Activated naive CD8-positive, alpha-beta T cell treated with anti-CD3 and anti-CD28 coated beads for 36 hours (primary cell): ENCODE data around the gene DNAJC15. TPM values are rescaled to one million over a fixed set of nuclear protein-coding genes. Genes with fewer than 3 reads are reported as not detected.
A peak's percentile ranks its signal among the peaks of the same experiment; 100 is the strongest.

Experiments
- DNase-seq: peaks from one replicate; pipeline ENCODE4 v3.0.0; 2021
- H3K27ac Mint-ChIP-seq: one replicate; pipeline ENCODE4 v1.8.0; 2022; ENCODE audit warnings: mild to moderate bottlenecking, moderate library complexity, mixed read lengths
- H3K27me3 Mint-ChIP-seq: one replicate; pipeline ENCODE4 v1.8.0; 2022; ENCODE audit warnings: mild to moderate bottlenecking, mixed read lengths
- H3K36me3 Mint-ChIP-seq: one replicate; pipeline ENCODE4 v1.8.0; 2021; ENCODE audit warnings: mild to moderate bottlenecking, mixed read lengths
- H3K4me1 Mint-ChIP-seq: one replicate; pipeline ENCODE4 v1.8.0; 2021; ENCODE audit warnings: mixed read lengths
- H3K4me3 Mint-ChIP-seq: one replicate; pipeline ENCODE4 v1.8.0; 2022; ENCODE audit warnings: mild to moderate bottlenecking, moderate library complexity, mixed read lengths
- H3K9me3 Mint-ChIP-seq: one replicate; pipeline ENCODE4 v1.8.0; 2022; ENCODE audit warnings: mixed read lengths
- total RNA-seq, 2 experiments: library from RNA; stranded (reverse); gene quantifications; one replicate each; pipeline ENCODE4 v1.2.3, GENCODE V29; 2021

Gene DNAJC15
- total RNA-seq, 2 experiments from 2014 or later: 13.6 to 13.9 TPM

- no peak overlapping the region for H3K4me3 Mint-ChIP-seq
- H3K9me3 Mint-ChIP-seq: no peaks in the 10 kb centered on the region
- no peak for DNase-seq
- no peak overlapping the region for H3K27ac Mint-ChIP-seq
- H3K4me1 Mint-ChIP-seq: peaks cover 55% of the 10 kb centered on the region
- H3K27me3 Mint-ChIP-seq: no peaks in the 10 kb centered on the region
- peaks cover 3% of the 10 kb centered on the region for H3K36me3 Mint-ChIP-seq
These were observed 28.5 kb upstream of the DNAJC15 start for GRCh38 chr13:42994878-42995277.

GRCh38 chr13:42996584-42996983 is 26.8 kb upstream of the DNAJC15 start:
- Mint-ChIP-seq H3K4me1 (peaks cover 40% of the 10 kb centered on the region), H3K36me3 (no peaks in the 10 kb centered on the region), H3K27ac (peak overlapping the region; percentile 63), H3K9me3 (no peaks in the 10 kb centered on the region), H3K27me3 (no peaks in the 10 kb centered on the region), H3K4me3 (no peak overlapping the region)
- no peak for DNase-seq

GRCh38 chr13:42997381-42997780 is 26.0 kb upstream of the DNAJC15 start:
- DNase-seq: no peak
- no peak overlapping the region for H3K4me3 Mint-ChIP-seq
- H3K27ac Mint-ChIP-seq: peak overlapping the region; percentile 63
- peaks cover 38% of the 10 kb centered on the region for H3K4me1 Mint-ChIP-seq
- no peaks in the 10 kb centered on the region for H3K9me3 Mint-ChIP-seq
- no peaks in the 10 kb centered on the region for H3K36me3 Mint-ChIP-seq
- H3K27me3 Mint-ChIP-seq: no peaks in the 10 kb centered on the region

GRCh38 chr13:42999491-42999890 is 23.9 kb upstream of the DNAJC15 start:
- H3K9me3 Mint-ChIP-seq: no peaks in the 10 kb centered on the region
- H3K4me1 Mint-ChIP-seq: peaks cover 25% of the 10 kb centered on the region
- no peak overlapping the region for H3K4me3 Mint-ChIP-seq
- H3K27ac Mint-ChIP-seq: no peak overlapping the region
- H3K27me3 Mint-ChIP-seq: no peaks in the 10 kb centered on the region
- DNase-seq: no peak
- H3K36me3 Mint-ChIP-seq: no peaks in the 10 kb centered on the region

- no peak for DNase-seq
- H3K4me3 Mint-ChIP-seq: no peak overlapping the region
- H3K9me3 Mint-ChIP-seq: no peaks in the 10 kb centered on the region
- no peaks in the 10 kb centered on the region for H3K27me3 Mint-ChIP-seq
- peaks cover 21% of the 10 kb centered on the region for H3K4me1 Mint-ChIP-seq
- no peaks in the 10 kb centered on the region for H3K36me3 Mint-ChIP-seq
- no peak overlapping the region for H3K27ac Mint-ChIP-seq
These were observed 22.7 kb upstream of the DNAJC15 start for GRCh38 chr13:43000676-43001075.

GRCh38 chr13:43002021-43002420 is 21.4 kb upstream of the DNAJC15 start:
- no peak overlapping the region for H3K4me3 Mint-ChIP-seq
- no peaks in the 10 kb centered on the region for H3K36me3 Mint-ChIP-seq
- no peaks in the 10 kb centered on the region for H3K27me3 Mint-ChIP-seq
- no peak overlapping the region for H3K27ac Mint-ChIP-seq
- no peak for DNase-seq
- no peaks in the 10 kb centered on the region for H3K9me3 Mint-ChIP-seq
- H3K4me1 Mint-ChIP-seq: peaks cover 8% of the 10 kb centered on the region

- H3K36me3 Mint-ChIP-seq: no peaks in the 10 kb centered on the region
- no peak overlapping the region for H3K27ac Mint-ChIP-seq
- H3K4me3 Mint-ChIP-seq: no peak overlapping the region
- DNase-seq: no peak
- no peaks in the 10 kb centered on the region for H3K9me3 Mint-ChIP-seq
- no peaks in the 10 kb centered on the region for H3K4me1 Mint-ChIP-seq
- H3K27me3 Mint-ChIP-seq: no peaks in the 10 kb centered on the region
These were observed 20.4 kb upstream of the DNAJC15 start for GRCh38 chr13:43003010-43003409.

GRCh38 chr13:43003729-43004128 is 19.7 kb upstream of the DNAJC15 start:
- no peak for DNase-seq
- Mint-ChIP-seq H3K4me3 (no peak overlapping the region), H3K36me3 (no peaks in the 10 kb centered on the region), H3K9me3 (no peaks in the 10 kb centered on the region), H3K4me1 (no peaks in the 10 kb centered on the region), H3K27ac (no peak overlapping the region), H3K27me3 (no peaks in the 10 kb centered on the region)

- H3K27ac Mint-ChIP-seq: no peak overlapping the region
- H3K36me3 Mint-ChIP-seq: no peaks in the 10 kb centered on the region
- H3K4me1 Mint-ChIP-seq: no peaks in the 10 kb centered on the region
- H3K9me3 Mint-ChIP-seq: no peaks in the 10 kb centered on the region
- DNase-seq: no peak
- H3K4me3 Mint-ChIP-seq: no peak overlapping the region
- H3K27me3 Mint-ChIP-seq: no peaks in the 10 kb centered on the region
These were observed 17.7 kb upstream of the DNAJC15 start for GRCh38 chr13:43005460-43006236.

- H3K36me3 Mint-ChIP-seq: no peaks in the 10 kb centered on the region
- H3K4me1 Mint-ChIP-seq: no peaks in the 10 kb centered on the region
- no peaks in the 10 kb centered on the region for H3K27me3 Mint-ChIP-seq
- DNase-seq: no peak
- no peak overlapping the region for H3K27ac Mint-ChIP-seq
- no peak overlapping the region for H3K4me3 Mint-ChIP-seq
- no peaks in the 10 kb centered on the region for H3K9me3 Mint-ChIP-seq
These were observed 16.3 kb upstream of the DNAJC15 start for GRCh38 chr13:43006893-43007631.

- DNase-seq: no peak
- no peak overlapping the region for H3K4me3 Mint-ChIP-seq
- no peaks in the 10 kb centered on the region for H3K36me3 Mint-ChIP-seq
- H3K9me3 Mint-ChIP-seq: no peaks in the 10 kb centered on the region
- no peaks in the 10 kb centered on the region for H3K27me3 Mint-ChIP-seq
- no peaks in the 10 kb centered on the region for H3K4me1 Mint-ChIP-seq
- no peak overlapping the region for H3K27ac Mint-ChIP-seq
These were observed 14.8 kb upstream of the DNAJC15 start for GRCh38 chr13:43008596-43008995.

GRCh38 chr13:43009506-43009905 is 13.9 kb upstream of the DNAJC15 start:
- Mint-ChIP-seq H3K4me1 (no peaks in the 10 kb centered on the region), H3K36me3 (no peaks in the 10 kb centered on the region), H3K4me3 (no peak overlapping the region), H3K27me3 (no peaks in the 10 kb centered on the region), H3K9me3 (no peaks in the 10 kb centered on the region), H3K27ac (no peak overlapping the region)
- DNase-seq: no peak

GRCh38 chr13:43014162-43014561 is 9.2 kb upstream of the DNAJC15 start:
- DNase-seq: no peak
- Mint-ChIP-seq H3K27ac (no peak overlapping the region), H3K4me3 (no peak overlapping the region), H3K36me3 (no peaks in the 10 kb centered on the region), H3K27me3 (no peaks in the 10 kb centered on the region), H3K9me3 (no peaks in the 10 kb centered on the region), H3K4me1 (no peaks in the 10 kb centered on the region)

- Mint-ChIP-seq H3K27me3 (no peaks in the 10 kb centered on the region), H3K27ac (no peak overlapping the region), H3K4me1 (no peaks in the 10 kb centered on the region), H3K36me3 (no peaks in the 10 kb centered on the region), H3K4me3 (no peak overlapping the region), H3K9me3 (no peaks in the 10 kb centered on the region)
- DNase-seq: no peak
These were observed 7.2 kb upstream of the DNAJC15 start for GRCh38 chr13:43016226-43016625.

GRCh38 chr13:43019811-43020210 is 3.6 kb upstream of the DNAJC15 start:
- peaks cover 7% of the 10 kb centered on the region for H3K36me3 Mint-ChIP-seq
- no peaks in the 10 kb centered on the region for H3K27me3 Mint-ChIP-seq
- no peaks in the 10 kb centered on the region for H3K9me3 Mint-ChIP-seq
- no peak overlapping the region for H3K4me3 Mint-ChIP-seq
- peaks cover 10% of the 10 kb centered on the region for H3K4me1 Mint-ChIP-seq
- no peak overlapping the region for H3K27ac Mint-ChIP-seq
- DNase-seq: no peak

GRCh38 chr13:43020794-43021193 is 2.6 kb upstream of the DNAJC15 start:
- no peaks in the 10 kb centered on the region for H3K9me3 Mint-ChIP-seq
- H3K27ac Mint-ChIP-seq: no peak overlapping the region
- H3K4me3 Mint-ChIP-seq: no peak overlapping the region
- H3K36me3 Mint-ChIP-seq: peaks cover 12% of the 10 kb centered on the region
- H3K4me1 Mint-ChIP-seq: peaks cover 18% of the 10 kb centered on the region
- no peak for DNase-seq
- H3K27me3 Mint-ChIP-seq: no peaks in the 10 kb centered on the region
